SW480 (cell line): Measurements from ENCODE around the gene CTNNA3.

Experiments
- DNase-seq: peaks from one replicate; pipeline ENCODE4 v3.0.0-alpha.2; 2016; ENCODE audit warnings: low spot score

The CTNNA3 gene

DNA sequence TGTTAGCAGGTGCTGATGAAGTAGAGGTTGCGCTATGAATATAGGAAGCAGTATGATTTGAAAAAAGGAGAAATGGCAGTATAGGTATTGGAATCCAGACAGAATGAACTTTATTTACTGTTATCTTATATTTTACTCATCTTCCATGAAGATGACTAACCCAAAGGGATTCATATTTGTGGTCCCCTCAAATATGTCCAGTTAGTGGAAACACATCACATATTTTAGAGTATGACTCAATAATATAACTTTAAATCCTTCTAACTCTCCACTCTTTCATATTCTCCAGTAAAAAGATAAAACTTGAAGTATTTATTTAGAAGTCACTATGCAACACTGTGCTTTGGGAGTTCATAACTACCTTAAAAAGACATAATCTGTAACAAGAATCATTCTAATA, 1056.6 kb downstream of the CTNNA3 start:
- no peak for DNase-seq

DNA sequence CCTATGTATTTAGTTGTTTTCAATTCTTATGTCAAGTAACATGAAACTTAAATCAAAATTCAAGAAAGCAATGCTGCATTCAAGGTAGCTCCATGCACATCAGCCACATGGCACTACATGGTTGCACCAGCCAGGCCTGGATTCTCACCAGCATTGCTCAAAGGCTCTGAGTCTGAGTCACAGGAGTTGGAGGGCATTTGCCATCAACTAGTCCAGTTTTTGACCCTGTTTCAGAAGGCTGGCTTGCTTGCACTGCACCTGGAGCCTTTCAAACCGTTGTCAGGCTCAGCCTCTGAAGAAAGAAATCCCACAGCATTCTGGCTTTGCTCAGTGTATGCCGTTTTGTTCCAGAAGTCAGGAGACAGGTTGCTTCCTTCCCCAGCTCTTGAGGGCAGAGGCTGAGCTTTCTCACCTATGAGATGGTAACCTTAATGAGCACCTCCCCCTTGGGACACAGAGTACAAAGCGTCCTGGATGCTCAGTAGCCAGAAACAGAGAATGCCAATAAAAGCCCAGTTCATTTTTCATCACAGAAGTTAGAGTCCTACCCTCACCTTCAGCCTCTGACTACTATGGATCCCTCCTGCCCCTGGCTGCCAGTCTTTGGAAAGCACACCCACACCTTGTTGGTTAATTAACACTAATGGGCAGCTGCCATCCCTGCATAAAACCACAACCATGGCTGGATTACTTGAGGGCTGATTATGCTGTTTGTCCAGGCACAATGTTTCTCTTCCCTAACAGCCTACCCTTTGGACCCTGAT, 1058.5 kb downstream of the CTNNA3 start:
- no peak for DNase-seq

DNA sequence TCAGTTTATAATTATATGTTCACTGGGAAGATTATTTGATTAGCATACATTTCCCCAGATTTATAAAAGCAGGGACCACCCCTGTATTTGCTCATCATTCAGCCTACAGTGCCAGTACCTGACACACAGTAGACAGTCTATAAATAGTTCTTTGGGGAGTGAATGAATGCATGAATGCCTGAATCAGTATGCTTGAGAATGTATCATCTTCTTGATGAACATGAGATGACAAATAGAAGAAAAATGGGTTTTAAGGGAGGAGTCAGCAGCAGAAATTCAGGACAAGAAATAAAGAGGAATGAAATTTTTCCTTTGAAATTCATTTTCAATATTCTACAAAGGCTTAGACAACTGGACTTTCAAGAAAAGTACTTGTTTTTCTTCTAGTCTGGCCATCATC, 1066.0 kb downstream of the CTNNA3 start:
- DNase-seq: no peak

DNA sequence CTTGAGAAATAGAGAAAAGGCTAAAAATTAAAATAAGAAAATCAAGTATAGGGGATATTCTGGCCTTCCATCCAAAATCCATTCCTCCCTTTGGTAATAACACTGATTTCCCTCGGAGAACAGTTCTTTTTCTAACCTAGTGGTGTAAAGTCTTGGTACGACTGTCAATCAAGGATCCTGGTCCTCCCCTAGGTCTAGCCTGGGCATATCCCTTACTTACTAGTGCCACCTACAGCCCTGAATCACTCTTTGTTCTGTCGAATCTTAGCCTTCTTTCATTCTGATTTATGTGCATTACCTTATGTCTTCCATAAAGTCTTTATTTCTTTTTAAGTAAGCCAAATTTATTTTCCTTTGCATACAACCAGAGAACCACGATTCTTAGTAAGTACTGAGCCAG, 1068.8 kb downstream of the CTNNA3 start:
- peak; percentile 12 for DNase-seq

DNA sequence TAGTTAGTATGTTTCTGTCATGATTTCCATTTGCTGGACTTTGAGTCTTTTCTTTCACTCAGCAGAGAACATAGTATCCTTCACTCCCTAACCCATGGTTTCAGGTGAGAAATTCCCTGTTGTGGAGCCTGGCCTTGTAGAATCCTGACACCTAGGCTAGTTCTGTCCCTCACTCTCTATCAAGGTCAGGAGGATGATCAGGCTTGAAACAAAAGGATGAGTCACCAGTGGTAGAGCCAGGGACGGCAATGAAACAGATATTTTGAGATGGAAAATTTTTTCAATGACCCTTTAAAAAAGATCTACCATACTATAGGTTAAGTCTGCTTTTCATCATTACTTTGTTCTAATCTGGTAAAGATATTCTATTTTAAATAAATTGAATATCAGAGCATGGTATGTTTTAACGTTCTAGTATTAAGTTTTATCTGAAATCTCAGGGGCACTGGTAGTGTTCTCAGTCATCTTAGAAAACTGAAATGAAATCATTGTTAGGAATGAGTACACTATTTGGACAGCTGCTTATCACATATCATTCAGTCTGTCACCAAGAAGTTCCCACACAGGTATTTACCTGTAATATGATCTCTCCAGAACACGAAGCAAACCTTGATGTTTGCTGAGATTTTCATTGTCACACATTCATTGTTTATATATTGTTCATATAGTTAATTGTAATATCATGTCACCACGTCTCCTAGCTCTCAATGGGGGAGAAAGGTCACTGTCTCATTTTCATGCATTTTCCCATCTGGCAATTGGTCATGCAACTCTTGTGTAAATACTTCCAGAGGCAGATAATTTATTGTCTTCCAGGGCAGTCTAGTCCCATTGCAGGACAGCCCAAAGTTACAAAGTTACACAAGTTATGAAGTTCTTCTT, 1070.0 kb downstream of the CTNNA3 start:
- DNase-seq: no peak

DNA sequence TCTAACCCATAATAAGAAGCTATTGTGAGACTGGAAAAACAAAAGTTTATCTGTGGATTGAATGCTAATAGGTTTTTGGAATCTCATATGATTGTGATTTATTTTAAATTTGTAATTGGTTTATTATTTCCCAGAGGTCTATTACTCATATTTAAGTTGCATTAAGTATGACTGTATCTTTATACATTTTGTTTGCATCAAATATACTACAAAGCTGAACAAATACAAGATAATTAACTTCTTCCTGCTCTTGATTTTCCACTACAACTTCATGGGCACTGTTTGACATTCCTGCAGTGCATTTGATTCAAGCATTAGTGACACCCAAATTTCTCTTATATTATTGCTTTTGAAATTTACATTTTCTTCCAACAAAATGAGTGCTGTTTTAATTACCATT, 1073.9 kb downstream of the CTNNA3 start:
- no peak for DNase-seq

DNA sequence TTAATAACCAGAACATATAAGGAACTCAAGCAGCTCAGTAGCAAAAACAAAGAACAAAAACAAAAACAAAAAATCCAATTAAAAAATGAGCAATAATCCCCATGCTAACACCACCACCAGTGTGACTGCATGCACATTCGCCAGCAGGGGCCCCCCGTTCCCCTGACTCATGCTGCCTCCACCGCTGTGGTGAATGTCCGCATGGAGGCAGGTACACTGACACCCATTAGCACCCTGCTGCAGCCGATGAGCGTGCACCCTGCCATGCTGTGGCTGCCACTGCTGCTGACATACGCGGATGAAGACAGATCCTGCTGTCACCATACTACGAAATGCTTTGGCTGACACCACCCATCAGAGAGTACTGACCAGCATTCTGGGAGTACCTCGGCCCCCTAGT, 1091.8 kb downstream of the CTNNA3 start:
- DNase-seq: no peak

DNA sequence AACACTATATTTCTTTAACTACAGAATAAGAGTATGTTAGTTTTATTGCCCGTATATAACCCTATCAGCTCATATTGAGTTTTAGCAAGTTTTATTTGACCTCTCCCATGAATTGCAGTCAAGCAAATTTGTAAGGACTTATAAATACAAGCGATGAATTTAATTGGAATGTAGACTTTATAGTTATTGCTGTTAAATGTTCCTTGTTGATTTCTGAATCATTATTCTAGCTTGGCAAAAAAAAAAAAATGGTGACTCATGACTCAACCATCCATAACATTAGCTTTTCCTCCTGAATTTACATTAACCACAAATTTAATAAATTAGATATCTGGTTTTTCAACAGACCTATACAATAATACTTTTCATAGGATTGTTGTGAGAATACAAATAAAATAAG, 1104.1 kb downstream of the CTNNA3 start:
- no peak for DNase-seq

DNA sequence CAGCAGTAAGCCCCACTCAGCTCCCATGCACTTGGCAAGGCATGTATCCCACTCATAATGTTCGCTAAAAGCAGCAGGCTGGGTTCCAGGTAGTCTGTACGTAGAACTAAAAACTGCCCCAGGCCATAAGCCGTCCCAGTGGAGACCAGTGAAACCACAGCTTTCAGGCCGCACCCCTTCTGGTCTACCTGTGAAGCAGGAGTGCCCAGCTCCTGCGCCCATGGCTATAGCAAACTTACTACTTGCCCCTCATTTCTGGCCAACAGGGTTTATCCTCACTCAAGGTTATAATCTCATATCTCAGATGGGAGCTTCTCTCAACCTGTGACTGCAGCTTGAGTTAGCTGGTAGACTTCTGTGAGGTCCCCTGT, 1108.3 kb downstream of the CTNNA3 start:
- no peak for DNase-seq

DNA sequence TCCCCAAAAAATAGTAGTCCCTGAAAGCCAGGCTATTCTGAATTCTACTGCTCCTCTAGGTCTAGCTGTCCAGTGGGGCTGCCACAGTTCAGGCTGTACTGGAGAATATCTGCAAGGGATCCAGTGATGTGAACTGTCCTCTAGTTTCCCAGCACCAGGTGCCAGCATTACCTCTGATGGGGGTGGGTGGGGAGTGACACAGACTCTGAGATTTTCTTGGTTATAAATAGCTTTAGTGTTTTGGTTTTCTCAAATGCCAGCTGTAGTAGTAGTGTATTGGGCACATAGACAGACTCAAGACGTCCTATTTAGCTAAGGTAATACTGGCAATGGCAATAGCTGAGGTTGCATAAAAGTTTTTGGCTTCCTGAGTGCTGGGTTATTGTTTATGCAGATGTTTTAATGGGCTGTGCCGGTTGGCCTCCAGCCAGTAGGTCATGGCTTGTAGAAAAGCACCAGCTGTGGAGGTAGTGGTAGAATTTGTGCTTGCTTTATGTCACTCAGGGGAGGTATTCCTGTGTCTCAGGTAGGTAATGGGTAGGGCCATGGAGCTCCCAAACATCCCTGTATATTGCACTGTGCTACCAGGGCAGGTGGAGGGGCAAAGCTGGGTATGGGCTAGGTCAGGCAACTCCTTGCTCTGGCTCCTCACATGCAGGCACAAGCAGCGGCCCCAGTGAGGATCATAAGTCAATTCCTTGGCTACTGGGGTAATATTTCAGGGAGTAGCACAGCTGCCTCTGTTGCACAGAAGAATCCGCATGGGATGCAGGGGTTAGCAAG, 1108.9 kb downstream of the CTNNA3 start:
- no peak for DNase-seq

DNA sequence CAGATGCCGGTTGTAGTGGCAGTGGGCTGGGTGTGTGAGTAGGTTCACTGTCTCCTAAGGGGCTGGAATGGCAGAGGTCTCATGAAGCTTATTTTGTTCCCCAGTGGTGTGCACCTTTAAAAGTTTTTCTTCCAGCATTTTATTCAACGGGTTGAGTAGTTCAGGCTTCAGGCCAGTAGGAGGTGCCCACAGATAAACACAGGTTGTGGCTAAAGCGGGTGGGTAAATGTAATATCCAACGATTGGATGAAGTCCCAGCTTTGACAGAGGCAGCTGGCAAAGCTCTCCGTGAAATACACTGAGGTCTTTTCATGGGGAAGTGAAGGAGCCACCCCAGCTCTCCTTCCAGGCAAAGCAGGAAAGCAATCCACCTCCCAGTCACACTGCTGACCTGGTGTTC, 1109.9 kb downstream of the CTNNA3 start:
- DNase-seq: no peak

DNA sequence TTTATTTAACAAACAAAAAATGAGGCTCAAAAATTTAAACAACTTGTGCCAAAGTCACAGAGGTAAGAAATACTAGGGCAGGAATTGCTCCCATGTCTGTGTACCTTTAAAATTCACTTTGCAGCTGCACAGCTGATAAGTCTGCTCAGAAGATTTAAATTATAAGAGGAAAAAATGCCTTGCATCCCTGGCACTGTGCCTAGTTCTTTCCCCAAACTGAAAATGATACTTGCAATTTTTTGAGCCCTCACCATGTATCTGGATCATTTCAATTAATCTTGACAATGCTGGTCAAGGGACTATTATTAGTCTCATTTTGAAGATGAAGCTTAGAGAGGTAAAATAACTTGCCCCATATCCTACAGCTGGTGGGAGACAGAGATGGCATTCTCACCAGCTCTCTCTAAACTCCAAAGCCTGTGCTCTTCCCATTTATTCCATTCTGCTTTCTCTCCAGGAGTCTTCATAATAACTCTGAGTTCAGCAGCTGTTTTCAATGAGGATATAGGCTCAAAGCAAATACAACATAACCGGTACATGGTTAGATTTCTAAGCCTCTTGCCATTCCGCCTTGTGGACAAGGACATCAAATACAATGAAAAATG, 1120.6 kb downstream of the CTNNA3 start:
- DNase-seq: no peak

DNA sequence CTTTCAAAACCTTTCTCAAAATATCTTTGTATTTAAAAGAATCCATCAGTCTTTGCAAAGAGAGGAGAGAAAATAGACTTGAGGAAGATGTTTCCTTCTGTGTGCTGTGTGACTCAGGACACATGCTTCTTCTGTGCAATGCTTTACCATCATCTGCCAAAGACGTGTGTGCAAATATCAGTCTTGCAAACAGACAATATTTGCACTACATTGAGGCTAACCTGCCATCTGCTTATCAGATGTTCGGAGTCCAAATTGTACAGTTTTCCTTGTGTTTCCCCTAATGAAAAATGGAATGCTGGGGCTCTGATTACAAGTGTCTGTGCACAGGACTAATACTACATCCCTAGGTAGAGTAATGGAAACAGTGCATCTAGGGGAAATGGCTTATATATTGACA, 1123.3 kb downstream of the CTNNA3 start:
- no peak for DNase-seq

DNA sequence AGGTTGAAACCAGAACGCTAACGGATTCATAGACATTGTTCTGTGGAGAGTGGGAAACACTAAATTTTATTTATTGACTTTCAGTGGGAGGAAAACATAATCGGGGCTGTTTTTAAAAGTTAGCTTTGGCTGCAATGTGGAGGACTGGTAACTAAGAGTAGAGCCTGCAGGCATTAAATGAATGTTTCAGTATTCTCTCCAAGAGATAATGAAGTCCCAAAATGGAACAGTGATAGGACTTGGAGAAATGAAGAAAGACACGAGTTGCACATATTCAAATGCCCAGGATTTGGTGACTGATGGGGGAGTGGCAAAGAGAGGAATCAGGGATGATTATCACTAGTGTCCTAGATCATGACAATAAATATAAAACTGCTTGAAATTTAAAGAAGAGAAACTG, 1130.0 kb downstream of the CTNNA3 start:
- DNase-seq: no peak

DNA sequence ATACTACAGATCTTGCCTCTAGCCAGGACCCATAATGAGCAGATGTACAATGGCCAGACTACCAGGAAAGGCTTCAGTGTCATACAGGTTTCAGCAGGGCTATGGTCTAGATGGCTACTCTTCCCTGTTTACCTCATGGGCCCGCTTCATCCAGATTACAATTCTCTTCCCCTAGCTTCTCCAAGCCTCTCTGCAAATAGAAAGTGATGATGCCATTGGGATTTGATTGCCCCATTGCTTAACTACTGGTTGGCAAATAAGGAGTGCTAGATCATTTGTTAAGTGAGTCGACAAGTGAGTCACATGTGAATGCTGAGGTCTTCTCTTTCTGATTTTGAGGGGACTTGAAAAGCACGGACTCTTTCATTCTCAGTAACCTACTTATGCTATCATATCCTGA, 1131.7 kb downstream of the CTNNA3 start:
- no peak for DNase-seq

DNA sequence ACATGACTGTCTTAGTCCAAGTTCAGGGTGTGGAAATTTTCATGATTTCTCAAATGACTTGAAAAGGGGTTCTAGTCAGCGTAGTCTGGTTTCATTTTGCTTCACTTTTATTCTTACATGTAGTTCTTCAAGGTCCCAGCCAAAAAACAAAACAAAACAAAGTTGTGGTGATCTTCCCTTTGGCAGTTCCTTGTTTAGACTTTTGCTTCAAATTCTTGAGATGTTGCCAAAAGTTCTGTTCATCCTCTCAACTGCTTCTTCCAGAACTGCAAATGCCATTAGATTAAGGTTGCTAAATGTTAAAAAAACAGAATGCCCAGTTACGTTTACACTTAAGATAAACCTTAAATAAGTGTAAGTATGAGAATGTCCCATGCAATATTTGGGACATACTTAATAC, 1140.9 kb downstream of the CTNNA3 start:
- DNase-seq: no peak

DNA sequence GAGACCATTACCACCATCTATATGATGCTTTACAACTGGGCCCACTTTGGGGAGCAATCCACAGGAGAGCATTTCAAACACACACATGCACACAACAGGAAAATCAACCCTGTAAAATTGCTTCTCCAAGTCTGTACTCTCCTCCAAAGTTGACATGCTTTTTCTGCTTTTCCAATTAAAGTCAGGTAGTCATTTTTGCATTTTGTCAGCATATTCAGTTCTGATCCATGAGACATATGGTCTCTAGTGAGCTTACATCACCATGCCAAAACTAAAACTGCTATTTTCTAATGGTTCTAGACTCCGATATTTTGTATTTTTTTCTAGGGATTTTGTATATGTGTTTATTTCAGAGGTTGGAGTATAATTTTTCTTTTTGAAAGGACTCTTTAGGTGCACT, 1143.7 kb downstream of the CTNNA3 start:
- no peak for DNase-seq

DNA sequence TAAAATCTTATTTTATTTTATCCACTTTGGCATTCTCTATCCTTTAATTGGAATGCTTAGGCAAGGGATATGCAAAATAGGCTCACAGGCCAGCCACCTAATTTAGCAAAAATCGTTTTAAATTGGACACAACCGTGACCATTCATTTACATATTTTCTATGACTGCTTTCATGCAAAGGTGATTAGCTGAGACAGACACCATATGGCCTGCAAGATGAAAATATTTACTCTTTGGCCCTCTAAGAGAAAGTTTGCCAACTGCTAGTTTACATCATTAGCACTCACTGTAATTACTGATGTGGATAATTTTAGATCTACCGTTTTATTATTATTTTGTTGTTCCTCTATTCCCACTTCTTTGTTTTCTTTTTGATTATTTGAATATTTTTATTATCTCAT, 1145.6 kb downstream of the CTNNA3 start:
- DNase-seq: no peak

DNA sequence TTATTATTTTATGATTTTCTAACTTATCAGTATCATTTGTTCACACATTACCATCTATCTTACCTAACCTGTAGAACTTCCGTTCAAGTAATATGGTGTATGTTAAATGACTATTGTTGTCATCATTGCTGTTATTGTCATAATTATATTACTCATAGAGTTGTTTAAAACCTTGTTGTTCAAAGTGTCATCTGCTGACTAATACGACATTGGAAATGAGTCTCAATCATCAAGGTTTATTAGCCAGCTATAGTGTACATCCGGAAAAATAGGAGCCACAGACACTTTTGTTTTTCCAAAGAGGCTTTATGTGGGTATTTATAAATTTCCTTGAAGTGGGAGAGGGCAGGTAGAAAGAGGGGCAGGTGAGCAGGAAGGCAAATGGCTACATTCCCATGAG, 1157.1 kb downstream of the CTNNA3 start:
- DNase-seq: no peak

DNA sequence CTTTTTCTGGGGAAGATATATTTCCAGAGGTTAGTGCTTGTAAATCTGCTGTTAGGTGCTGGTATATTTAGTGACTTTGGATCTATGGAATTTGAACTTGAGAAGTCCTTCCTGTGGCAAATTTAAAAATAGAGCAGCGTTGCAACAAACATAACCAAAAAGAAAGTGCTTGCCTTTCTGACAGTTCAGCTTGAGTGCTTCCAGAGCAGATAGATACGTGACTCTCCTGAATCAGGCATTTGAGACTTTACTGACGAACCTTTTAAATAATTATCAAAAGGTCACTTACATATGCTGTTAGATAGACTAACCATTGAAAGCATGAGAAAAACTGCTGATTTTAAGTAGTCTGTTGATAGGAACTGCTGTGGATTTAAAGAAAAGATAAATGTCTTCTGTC, 1157.6 kb downstream of the CTNNA3 start:
- DNase-seq: no peak

DNA sequence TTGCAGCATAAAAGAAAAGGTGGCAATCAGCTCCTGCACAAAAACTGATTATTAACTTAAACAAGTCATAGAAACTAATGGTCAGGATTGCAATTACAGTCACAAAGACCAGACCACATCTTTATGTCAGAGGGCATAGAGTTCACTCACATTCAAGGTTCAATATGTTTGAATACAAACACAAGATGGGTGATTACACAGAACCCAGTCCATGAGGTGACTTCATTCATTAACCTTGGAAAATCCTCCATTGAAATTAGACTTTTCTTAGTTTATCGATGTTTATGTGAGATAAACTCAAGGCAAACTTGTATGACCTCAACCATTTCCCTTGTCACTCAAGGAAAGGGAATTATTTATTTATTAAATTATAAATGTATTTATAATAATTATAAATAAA, 1158.8 kb downstream of the CTNNA3 start:
- no peak for DNase-seq

DNA sequence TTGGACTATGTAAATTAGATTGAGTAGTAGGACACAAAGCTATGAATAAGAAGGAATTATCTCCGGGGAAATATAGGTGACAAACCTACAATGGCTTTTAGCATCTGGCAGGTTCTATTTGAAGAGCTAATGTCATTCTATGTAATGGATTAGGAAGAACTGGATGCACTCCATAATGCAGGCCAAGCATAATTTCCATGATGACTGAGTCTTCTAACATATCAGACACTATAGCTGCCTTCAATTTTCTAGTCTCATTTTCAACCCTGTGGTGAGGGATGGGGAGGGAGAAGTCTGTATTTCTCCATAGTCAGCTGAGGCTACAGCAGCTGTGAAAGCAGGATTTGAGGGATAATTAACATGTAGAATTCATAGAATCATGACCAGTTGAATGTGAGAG, 1160.6 kb downstream of the CTNNA3 start:
- DNase-seq: no peak
